ENCODE data around the gene ST6GALNAC2.
"Not testable (repeated sequence)": the region's sequence is repeated elsewhere in the genome, so short reads cannot be mapped to it uniquely, and the experiment has no call there.

Gene ST6GALNAC2

DNA sequence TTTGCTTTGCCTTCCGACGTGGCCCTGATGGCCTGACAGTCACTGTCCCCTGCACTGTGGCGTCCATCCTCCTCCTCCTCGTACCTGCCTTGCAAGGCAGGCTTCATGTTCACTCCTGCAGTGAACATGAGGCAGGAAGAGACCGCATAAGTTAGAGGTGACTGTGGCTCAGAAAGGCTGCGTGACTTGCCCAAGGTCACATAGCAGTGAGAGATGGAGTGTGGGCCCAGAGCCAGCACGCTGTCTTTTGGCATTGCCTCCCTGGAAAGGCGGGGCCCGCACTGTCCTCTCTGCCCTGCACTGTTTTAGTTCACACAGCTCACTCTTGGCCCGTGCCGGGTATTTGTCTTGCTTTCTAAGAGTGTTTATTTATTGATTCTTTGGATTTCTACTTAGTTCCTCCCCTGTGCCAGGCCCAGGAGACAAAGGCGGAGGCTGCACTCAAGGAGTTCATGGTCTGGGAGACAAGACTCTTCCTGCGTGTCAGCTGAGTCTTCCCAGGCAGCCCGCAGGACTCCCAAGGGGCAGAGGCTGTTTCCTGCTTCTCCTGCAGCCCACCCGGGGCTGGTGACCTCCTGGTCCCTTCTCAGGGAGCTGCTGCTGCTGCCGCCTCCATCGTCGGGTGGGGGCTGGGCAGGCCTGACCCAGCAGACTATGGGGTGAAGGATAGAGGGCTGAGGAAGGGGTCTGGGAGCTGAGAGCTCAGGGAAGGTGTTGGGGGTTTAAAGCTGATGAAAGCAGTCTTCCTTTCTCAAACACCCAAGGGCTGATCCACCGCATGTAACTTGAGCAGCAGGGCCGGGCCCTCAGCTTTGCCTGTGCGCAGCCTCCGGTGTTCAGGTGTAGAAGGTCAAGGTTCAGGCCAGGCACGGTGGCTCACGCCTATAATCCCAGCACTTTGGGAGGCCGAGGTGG is 60.8 kb downstream of the ST6GALNAC2 start:
- TF ChIP-seq, protein P1, sequence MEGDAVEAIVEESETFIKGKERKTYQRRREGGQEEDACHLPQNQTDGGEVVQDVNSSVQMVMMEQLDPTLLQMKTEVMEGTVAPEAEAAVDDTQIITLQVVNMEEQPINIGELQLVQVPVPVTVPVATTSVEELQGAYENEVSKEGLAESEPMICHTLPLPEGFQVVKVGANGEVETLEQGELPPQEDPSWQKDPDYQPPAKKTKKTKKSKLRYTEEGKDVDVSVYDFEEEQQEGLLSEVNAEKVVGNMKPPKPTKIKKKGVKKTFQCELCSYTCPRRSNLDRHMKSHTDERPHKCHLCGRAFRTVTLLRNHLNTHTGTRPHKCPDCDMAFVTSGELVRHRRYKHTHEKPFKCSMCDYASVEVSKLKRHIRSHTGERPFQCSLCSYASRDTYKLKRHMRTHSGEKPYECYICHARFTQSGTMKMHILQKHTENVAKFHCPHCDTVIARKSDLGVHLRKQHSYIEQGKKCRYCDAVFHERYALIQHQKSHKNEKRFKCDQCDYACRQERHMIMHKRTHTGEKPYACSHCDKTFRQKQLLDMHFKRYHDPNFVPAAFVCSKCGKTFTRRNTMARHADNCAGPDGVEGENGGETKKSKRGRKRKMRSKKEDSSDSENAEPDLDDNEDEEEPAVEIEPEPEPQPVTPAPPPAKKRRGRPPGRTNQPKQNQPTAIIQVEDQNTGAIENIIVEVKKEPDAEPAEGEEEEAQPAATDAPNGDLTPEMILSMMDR (IDR thresholded peaks at IDR 0.05; ENCODE audit: low read depth, low read length, missing control alignments) = no peak
- no peak overlapping the region for H3K4me3 ChIP-seq (ENCODE audit: low read depth, low read length)
- no peak for DNase-seq (ENCODE audit: low read depth)

DNA sequence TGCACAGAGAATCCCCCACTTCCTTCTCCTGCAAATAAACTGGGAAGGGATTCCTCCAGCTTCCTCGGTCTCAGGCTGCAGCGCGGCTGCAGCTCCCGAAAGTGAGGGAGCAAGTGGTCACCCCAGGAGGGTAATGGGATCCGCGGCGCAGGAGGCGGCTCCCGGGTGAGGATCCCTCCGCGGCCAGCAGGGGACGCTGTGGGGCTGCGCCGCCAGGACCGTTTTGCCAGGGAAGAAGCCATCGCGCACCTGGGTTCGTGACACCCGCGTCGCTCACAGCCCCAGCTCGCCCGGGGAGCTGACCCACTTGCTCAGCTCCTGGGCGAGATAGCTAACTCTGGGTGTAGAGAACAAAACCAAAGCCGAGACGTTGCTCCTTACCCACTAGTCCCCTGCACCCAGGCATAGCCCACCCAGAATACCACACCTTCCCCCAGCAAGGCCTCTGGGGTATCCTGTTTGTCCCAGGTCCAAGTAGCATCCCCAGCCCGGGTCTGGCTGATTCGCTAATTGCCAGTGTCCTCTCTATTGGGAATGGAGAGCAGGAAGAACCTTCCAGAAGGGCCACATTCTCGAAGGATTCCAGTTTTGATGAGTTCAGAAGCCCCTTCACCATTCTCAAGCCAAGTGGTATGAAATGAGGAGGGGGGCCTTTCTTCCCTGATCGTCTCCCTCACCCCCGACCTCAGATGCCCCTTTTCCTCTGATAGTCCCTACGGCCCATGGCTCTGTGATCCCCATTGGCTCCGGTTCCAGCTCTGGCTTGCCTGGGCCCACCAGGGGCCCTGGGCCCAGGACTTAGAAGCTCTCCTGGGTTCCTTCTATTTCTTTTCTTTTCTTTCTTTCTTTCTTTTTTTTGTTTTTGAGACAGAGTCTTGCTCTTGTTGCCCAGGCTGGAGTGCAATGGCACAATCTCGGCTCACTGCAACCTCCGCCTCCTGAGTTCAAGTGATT is 62.3 kb downstream of the ST6GALNAC2 start:
- no peak for DNase-seq (ENCODE audit: low read depth)
- no peak overlapping the region for H3K4me3 ChIP-seq (ENCODE audit: low read depth, low read length)
- TF ChIP-seq, protein P1 (IDR thresholded peaks at IDR 0.05; ENCODE audit: low read depth, low read length, missing control alignments) = peak; percentile 100

DNA sequence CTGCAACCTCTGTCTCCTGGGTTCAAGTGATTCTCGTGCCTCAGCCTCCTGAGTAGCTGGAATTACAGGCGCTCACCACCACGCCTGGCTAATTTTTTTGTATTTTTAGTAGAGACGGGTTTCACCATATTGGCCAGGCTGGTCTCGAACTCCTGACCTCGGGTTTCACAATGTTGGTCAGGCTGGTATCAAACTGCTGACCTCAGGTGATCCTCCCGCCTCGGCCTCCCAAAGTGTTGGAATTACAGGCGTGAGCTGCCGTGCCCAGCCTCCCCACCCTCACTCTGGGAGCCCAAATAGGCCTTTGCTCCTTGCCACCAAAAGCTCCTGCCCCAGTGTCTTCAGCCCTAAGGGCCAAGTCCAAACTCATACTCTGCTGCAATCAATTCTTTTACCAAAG is 64.0 kb downstream of the ST6GALNAC2 start:
- DNase-seq (ENCODE audit: low read depth) = not testable (repeated sequence)

DNA sequence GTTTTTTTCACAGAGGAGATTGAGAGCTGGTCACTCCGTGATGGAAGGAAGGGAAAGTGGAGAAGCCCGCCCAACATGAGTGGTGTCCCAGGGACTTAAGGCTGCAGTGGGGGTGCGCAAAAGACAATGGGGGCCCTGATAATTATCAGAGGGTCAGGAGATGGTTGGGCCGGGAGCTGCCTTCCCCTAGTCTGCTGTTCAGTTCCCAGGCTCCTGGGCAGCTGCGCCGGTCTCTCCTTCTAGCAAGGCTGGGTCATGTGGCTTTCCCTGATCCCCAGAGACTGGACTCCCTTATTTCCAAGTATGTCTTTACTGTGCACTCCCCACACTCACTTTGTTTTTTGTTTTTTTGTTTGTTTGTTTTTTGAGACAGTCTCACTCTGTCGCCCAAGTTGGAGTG is 64.4 kb downstream of the ST6GALNAC2 start:
- no peak overlapping the region for H3K4me3 ChIP-seq (ENCODE audit: low read depth, low read length)
- DNase-seq (ENCODE audit: low read depth) = no peak
- TF ChIP-seq, protein P1 (IDR thresholded peaks at IDR 0.05; ENCODE audit: low read depth, low read length, missing control alignments) = no peak

More for the DNA sequence above, 64.0 kb downstream of the ST6GALNAC2 start:
- H3K4me3 ChIP-seq (ENCODE audit: low read depth, low read length) = not testable (repeated sequence)

DNA sequence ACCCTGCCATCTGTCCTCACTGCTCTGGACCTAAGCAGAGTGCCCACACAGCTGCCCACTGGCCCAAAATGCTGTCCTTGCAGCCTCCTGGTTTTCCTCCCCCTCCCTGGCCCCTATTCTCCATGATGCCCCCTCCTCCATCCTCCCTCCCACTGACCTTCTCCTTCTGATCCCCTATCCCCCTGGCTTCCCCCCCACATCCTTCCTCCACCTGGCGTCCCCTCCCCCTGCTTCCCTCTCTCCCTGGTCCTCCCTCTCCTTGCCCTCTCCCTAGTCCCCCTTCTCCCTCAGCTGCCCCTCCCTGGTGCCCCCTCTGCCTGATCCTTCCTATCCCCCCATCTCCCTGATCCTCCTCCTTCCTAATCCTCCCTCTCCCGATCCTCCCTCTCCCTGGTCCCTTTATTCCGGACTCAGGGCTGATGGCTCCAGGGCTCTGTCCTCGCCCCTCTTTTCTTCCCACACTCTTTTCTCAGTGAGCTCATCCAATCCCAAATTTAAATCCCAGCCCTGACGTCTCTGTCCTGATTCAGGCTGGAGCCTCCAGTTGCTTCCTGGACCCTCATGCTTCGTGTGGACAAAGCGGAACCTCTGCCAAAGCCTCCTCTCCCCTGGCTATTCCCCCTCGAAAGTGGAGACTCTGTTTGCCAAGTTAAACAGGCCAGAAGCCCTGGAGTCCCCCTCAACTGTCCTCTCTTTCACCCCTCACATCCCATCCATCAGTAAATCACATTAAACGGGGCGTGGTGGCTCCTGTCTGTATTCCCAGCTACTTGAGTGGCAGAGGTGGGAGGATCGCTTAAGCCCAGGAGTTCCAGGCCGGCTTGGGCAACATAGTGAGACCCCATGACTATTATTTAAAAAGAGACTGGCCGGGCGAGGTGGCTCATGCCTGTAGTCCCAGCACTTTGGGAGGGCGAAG is 66.4 kb downstream of the ST6GALNAC2 start:
- no peak for DNase-seq (ENCODE audit: low read depth)
- TF ChIP-seq, protein P1 (IDR thresholded peaks at IDR 0.05; ENCODE audit: low read depth, low read length, missing control alignments) = no peak
- H3K4me3 ChIP-seq (ENCODE audit: low read depth, low read length) = no peak overlapping the region

DNA sequence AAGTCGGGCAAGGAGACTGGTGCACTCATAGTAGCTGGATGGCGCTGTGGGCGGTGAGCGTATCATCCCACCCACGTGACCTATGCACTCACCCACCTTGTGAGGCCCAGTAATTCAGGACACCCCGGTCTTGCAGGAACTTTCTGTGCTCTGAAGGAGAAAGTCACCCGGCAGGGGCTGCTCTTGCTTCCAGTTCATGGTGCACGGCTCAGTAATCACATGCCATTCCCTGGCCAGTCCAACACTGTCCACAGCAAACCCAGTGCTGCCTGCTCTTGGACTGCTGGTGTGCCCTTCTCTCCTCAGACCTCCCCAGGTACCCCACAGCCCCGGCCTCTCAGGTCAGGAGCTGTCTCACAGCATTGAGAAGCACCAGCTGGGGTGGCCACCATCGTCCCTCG is 68.0 kb downstream of the ST6GALNAC2 start:
- TF ChIP-seq, protein P1 (IDR thresholded peaks at IDR 0.05; ENCODE audit: low read depth, low read length, missing control alignments) = no peak
- no peak for DNase-seq (ENCODE audit: low read depth)
- no peak overlapping the region for H3K4me3 ChIP-seq (ENCODE audit: low read depth, low read length)
